COR-L47 (cell line): Measurements from ENCODE around the gene CSTB.

Source experiments
- DNase-seq: peaks from one replicate; lab custom pipeline; 2025; lab: John Stamatoyannopoulos, UW

The CSTB gene

DNA sequence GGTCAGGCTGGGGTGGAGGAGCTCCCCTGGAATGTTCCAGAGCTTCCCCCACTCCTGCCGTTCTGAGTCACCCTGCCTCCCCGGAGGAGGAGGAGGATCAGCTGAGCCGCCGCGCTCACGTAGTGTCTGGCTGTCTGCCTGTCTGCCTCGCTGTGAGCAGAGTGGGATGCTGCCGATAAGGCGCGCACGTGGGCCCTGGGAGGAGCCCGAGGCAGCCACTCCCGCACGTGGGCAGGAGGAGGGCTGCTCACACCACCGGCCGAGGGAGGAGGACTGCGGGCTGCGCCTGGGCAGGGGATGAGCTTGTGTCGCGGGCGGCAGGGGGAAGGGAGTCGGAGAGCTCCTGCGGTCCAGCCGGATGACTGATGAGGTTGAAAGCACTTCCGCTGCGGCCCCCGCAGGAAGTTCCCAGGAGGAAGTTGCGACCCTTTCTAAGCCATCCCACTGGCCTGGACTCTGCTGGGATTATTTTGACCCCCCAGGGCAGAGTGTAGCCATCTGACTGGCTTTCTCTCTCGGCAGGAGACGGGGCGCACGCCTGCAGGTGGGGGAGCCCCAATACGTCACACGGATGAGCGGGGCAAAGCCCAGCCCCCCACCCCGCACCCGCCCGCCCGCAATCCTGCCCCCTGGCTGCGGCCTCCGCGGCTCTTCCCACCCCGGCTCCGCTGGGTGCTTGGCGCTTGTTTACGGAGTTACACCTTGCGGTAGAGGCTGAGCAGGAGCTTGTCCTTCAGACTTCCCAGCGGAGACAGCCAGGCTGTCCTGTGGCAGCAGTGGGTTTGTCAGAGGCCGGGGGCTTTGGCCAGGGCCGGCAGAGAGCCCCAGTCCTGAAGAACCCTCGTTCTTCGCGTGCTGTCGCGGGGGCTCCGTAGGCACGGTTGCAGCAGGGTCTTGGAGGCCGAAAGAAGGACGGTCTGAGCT, 47.4 kb downstream of the CSTB start:
- DNase-seq: peak; percentile 80

GRCh38 chr21:43728154-43728466, 48.0 kb downstream of the CSTB start:
- no peak for DNase-seq

DNA sequence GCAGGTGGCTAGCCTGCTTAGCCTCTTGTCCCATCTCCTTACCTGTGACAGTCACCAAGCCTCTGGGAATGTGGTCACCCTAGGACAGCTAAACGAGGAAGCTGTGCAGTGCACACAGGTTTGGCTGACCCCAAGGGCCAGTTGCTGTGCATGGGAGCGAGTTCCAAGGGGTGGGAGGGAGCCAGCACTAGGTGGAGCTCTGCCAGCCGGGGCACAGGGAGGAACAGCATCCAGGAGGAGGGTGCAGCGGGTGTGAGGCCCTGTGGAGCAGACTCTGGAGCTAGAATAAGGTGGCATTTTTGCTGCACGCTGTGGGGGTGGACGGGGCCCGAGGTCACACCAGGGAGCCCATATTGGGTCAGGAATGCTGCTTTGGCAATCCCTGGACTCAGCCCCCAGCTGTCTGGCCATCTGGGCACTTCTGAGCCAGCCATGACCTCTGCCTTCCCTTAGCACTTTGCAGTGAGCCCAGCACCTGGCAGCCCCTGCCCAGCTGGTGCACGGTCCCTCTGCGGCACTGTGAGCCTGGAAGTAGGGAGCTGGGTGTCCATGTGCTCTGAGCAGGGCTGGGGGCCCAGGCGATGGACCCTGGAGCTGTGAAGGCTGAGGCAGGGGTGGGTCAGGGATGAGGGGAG, 48.5 kb downstream of the CSTB start:
- DNase-seq: no peak

DNA sequence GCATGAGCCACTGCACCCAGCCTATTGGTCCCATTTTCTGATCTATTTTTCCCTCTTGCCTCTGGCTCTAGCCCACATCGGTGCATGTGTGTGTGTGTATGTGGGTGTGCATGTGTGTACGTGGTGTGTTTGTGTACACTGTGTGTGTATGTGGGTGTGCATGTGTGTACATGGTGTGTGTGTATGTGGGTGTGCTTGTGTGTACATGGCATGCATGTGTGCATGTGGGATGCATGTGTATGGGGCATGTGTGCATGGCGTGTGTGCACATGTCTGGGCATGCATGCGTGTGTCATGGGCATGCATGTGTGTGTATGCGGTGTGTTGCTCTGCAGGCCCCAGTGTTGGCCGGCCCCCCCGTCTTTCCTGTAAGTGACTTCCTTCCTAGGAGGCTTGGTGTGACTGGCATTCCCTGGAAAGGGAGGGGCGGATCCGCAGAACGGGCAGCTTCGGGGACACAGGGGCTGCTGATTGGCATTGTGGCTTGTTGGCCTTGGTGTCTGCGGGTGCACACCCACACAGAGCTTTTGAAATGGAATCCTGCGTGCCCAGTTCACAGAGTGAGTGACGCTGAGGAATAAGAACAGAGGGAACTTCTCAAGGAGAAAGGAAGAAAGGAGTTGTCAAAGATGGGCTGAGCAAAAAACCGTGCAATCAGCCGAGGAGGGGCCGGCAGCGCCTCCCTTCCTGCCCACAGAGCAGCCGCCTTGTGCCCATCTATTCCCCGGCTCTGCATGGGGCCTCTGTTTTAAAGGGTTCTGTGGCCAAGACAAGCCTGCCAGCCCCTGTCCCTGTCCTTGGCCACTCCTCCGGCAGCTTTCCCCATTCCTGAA, 49.2 kb downstream of the CSTB start:
- DNase-seq: no peak
